Measurements from ENCODE around the gene ELP4. TPM values are rescaled to one million over a fixed set of nuclear protein-coding genes. Genes with fewer than 3 reads are reported as not detected.

Gene ELP4
- total RNA-seq, 1 donor from 2014 or later, result 21.7 TPM

DNA sequence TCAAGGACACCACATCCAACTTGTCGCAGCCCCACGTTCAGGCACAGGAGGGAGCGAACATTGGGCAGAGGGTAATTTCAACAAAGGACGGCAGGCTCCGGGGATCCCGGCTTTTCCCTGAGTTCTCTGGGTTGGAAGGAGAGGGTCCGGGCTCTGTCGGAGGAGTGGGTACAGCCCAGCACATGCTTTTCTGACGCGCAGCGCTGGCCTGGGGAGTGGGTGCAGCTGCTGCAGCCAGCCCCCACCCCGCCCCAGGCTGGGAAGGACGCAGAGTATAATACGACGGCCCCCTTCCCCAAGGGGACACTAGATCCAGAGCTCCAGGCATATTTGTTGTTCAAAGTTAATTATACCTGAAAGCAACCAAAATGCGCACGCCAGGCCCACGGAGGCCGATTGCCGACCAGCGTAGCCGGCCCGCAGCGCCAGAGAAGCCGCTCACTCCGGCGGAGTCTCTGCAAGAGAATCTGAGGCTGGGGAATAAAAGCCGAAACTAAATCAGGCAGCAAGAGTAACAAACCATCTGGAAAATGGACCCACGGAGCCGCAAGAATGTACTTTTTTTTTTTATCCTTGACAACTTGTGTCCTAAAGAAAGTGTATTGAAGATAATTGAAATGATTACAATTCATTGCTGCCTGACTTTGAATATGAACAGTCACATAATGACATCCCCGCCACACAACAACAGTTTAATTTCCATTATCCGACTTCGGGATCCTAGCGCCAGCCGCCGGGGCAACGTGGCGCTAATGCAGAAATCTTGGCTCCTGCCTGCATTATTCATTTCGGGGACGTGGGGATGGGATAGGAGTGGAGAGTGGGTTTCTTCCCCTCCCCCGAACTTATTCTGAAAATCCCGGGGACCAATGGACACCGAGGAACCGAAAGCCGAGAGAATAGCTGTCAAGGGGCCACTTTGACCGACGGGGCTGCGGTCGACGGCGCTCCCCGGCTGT lies 315.6 kb downstream of the ELP4 start:
- no peak for TF ChIP-seq CTCF (conservative IDR thresholded peaks at IDR 0.05)
- Mint-ChIP-seq H3K27ac (no peak overlapping the region), H3K36me3 (no peaks in the 10 kb centered on the region), H3K27me3 (peaks cover 79% of the 10 kb centered on the region), H3K4me1 (ENCODE audit: unreplicated experiment) (peaks cover 15% of the 10 kb centered on the region), H3K4me3 (peak overlapping the region; percentile 34), H3K9me3 (no peaks in the 10 kb centered on the region)
- DNase-seq (ENCODE audit: extremely low spot score, unreplicated experiment), result no peak

GRCh38 chr11:31825838-31826484 lies 316.4 kb downstream of the ELP4 start:
- TF ChIP-seq CTCF (conservative IDR thresholded peaks at IDR 0.05), result no peak
- Mint-ChIP-seq H3K27ac (no peak overlapping the region), H3K27me3 (peaks cover 71% of the 10 kb centered on the region), H3K4me3 (peak overlapping the region; percentile 63), H3K36me3 (no peaks in the 10 kb centered on the region), H3K4me1 (ENCODE audit: unreplicated experiment) (peaks cover 15% of the 10 kb centered on the region), H3K9me3 (no peaks in the 10 kb centered on the region)
- DNase-seq (ENCODE audit: extremely low spot score, unreplicated experiment), result no peak

GRCh38 chr11:31826536-31827438 lies 317.2 kb downstream of the ELP4 start:
- no peaks in the 10 kb centered on the region for H3K36me3 Mint-ChIP-seq
- H3K27me3 Mint-ChIP-seq, result peaks cover 63% of the 10 kb centered on the region
- no peaks in the 10 kb centered on the region for H3K9me3 Mint-ChIP-seq
- H3K4me1 Mint-ChIP-seq (ENCODE audit: unreplicated experiment), result peaks cover 15% of the 10 kb centered on the region
- TF ChIP-seq CTCF (conservative IDR thresholded peaks at IDR 0.05), result no peak
- H3K4me3 Mint-ChIP-seq, result peak overlapping the region; percentile 77
- no peak overlapping the region for H3K27ac Mint-ChIP-seq
- DNase-seq (ENCODE audit: extremely low spot score, unreplicated experiment), result no peak

DNA sequence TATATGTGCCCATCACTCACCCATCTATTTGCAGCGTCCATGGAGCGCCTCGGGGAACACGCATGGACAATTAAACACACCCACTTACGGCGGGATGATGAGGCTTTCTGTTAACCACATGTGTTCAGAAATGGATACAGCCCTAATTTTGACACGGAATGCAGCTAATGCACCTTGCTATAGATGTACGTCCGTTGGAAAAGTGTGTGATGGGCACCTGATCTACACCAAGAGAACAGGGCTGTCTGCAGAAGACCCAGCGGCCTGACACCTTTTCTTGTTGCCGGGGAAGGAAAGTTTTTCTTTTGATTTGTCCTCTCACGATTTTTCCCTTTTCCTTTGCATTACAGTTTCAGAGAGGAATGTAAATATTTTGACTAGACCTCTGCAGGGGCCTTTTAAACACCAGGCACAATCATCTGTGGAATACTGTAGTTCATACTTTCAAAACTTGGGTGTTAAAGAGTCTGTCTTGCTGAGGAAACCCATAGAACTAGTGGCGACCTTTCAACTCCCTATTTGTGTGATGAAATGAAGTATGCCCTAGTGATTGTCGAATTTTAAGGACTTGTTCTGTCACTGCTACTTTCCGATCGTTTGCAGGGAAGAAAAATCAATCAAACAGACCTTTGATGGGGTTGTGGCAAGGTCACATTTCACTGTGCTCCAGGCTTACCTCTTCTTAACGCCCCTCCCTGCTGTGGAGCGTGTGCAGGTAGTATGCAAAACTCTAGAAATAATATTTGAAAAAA lies 318.1 kb downstream of the ELP4 start:
- Mint-ChIP-seq H3K36me3 (no peaks in the 10 kb centered on the region), H3K4me1 (ENCODE audit: unreplicated experiment) (peaks cover 15% of the 10 kb centered on the region), H3K27ac (no peak overlapping the region), H3K27me3 (peaks cover 54% of the 10 kb centered on the region), H3K4me3 (peak overlapping the region; percentile 77), H3K9me3 (no peaks in the 10 kb centered on the region)
- TF ChIP-seq CTCF (conservative IDR thresholded peaks at IDR 0.05), result no peak
- DNase-seq (ENCODE audit: extremely low spot score, unreplicated experiment), result no peak

DNA sequence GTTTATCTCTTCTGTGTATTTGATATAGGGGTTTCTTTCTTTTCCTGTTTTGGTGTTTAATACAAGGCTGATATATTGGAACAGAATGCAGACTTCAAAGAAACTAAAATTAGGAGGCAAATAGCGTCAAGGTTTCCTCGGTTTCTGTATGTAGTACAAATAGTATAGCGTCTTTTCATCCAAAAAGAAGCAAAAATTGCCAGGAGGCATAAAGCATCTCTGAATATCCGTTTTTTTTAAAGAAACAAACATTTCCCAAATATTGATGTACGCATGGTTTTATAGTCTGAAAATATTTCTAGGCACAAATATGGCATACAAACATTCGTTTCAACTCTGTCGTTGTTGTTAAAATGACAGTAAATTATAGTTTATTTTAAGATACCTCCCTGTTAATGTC lies 318.6 kb downstream of the ELP4 start:
- H3K9me3 Mint-ChIP-seq, result no peaks in the 10 kb centered on the region
- no peak for DNase-seq (ENCODE audit: extremely low spot score, unreplicated experiment)
- H3K36me3 Mint-ChIP-seq, result no peaks in the 10 kb centered on the region
- peaks cover 15% of the 10 kb centered on the region for H3K4me1 Mint-ChIP-seq (ENCODE audit: unreplicated experiment)
- peak overlapping the region; percentile 77 for H3K4me3 Mint-ChIP-seq
- H3K27ac Mint-ChIP-seq, result no peak overlapping the region
- H3K27me3 Mint-ChIP-seq, result peaks cover 48% of the 10 kb centered on the region
- no peak for TF ChIP-seq CTCF (conservative IDR thresholded peaks at IDR 0.05)

Measured in type B pancreatic cell (in vitro differentiated cells).